Colonic mucosa (tissue), 4 donors: Measurements from ENCODE around the gene PAK4. TPM values are rescaled to one million over a fixed set of nuclear protein-coding genes. Genes with fewer than 3 reads are reported as not detected.
"Not testable (repeated sequence)": the region's sequence is repeated elsewhere in the genome, so short reads cannot be mapped to it uniquely, and the experiment has no call there.

ENCODE experiments used
- DNase-seq: peaks from one replicate; pipeline ENCODE4 v3.0.0-alpha.2; 2020
- H3K27ac ChIP-seq: fragments of 200-600 bp; one replicate; pipeline ENCODE4 v1.8.0; 2021
- H3K27me3 ChIP-seq: fragments of 200-600 bp; one replicate; pipeline ENCODE4 v1.8.0; 2021
- H3K36me3 ChIP-seq: fragments of 200-600 bp; one replicate; pipeline ENCODE4 v1.8.0; 2021
- H3K4me1 ChIP-seq: fragments of 200-600 bp; one replicate; pipeline ENCODE4 v1.8.0; 2021; ENCODE audit warnings: mild to moderate bottlenecking
- H3K4me3 ChIP-seq: fragments of 200-600 bp; one replicate; pipeline ENCODE4 v1.8.0; 2021
- H3K9ac ChIP-seq, 2 donors: one replicate each; pipeline ENCODE4 v1.7.0; 2013; ENCODE audit warnings: control low read depth in 2 of 2, low read depth in 2 of 2, low read length in 2 of 2
- H3K9me3 ChIP-seq: fragments of 200-600 bp; one replicate; pipeline ENCODE4 v1.8.0; 2021
- CTCF ChIP-seq: fragments of 200-600 bp; IDR thresholded peaks from one replicate; pipeline ENCODE4 v1.8.0; 2022; ENCODE audit warnings: antibody characterized with exemption, mild to moderate bottlenecking
- intact Hi-C: fragments of 100-400 bp; cut with DNase I; formaldehyde crosslinking; loops from one replicate; pipeline ENCODE4 v1.14.1; 2022
- total RNA-seq, 2 donors: library from RNA; stranded (reverse); fragmentation: NEBNext Ultra II Directional in 1 of 2; extraction: Animal tissue kit (Norgen Biotek cat#: 25700) in 1 of 2; gene quantifications; one replicate each; pipeline ENCODE4 v1.2.1, GENCODE V29; 2021
- donor health status: healthy.
- donor health status: DM: no; HTN: no; CAD: no.
- donor health status: DM: no; HTN: no; CAD: no.

PAK4 gene
- total RNA-seq, 2 donors from 2014 or later: 85.5 to 127 TPM

GRCh38 chr19:39112338-39112890, 13.2 kb upstream of the PAK4 start:
- no peaks in the 10 kb centered on the region for H3K4me1 ChIP-seq
- no peak for TF ChIP-seq CTCF
- no peak overlapping the region for H3K27ac ChIP-seq
- no peak overlapping the region for H3K9ac ChIP-seq
- H3K27me3 ChIP-seq: no peaks in the 10 kb centered on the region
- no peak overlapping the region for H3K4me3 ChIP-seq
- no peaks in the 10 kb centered on the region for H3K9me3 ChIP-seq
- no peaks in the 10 kb centered on the region for H3K36me3 ChIP-seq
- intact Hi-C loops: no loop called here
- no peak for DNase-seq

GRCh38 chr19:39113199-39113598, 12.4 kb upstream of the PAK4 start:
- H3K36me3 ChIP-seq: no peaks in the 10 kb centered on the region
- H3K4me1 ChIP-seq: no peaks in the 10 kb centered on the region
- H3K4me3 ChIP-seq: no peak overlapping the region
- H3K9me3 ChIP-seq: no peaks in the 10 kb centered on the region
- DNase-seq: no peak
- no peaks in the 10 kb centered on the region for H3K27me3 ChIP-seq
- no peak for TF ChIP-seq CTCF
- intact Hi-C loops: no loop called here
- no peak overlapping the region for H3K9ac ChIP-seq
- H3K27ac ChIP-seq: no peak overlapping the region

GRCh38 chr19:39115105-39115847, 10.3 kb upstream of the PAK4 start:
- Histone ChIP-seq H3K4me3 (no peak overlapping the region), H3K27me3 (no peaks in the 10 kb centered on the region), H3K9ac (no peak overlapping the region), H3K36me3 (no peaks in the 10 kb centered on the region), H3K9me3 (no peaks in the 10 kb centered on the region), H3K4me1 (no peaks in the 10 kb centered on the region), H3K27ac (no peak overlapping the region)
- no peak for DNase-seq
- intact Hi-C loops: no loop called here
- no peak for TF ChIP-seq CTCF

GRCh38 chr19:39117023-39117422, 8.6 kb upstream of the PAK4 start:
- H3K9me3 ChIP-seq, H3K9ac ChIP-seq, H3K27me3 ChIP-seq, H3K27ac ChIP-seq, H3K36me3 ChIP-seq, intact Hi-C loops, DNase-seq, H3K4me3 ChIP-seq, H3K4me1 ChIP-seq: not testable (repeated sequence)

GRCh38 chr19:39119830-39120229, 5.8 kb upstream of the PAK4 start:
- no peaks in the 10 kb centered on the region for H3K27me3 ChIP-seq
- H3K9me3 ChIP-seq: no peaks in the 10 kb centered on the region
- no peak overlapping the region for H3K27ac ChIP-seq
- H3K9ac ChIP-seq: no peak overlapping the region
- H3K4me1 ChIP-seq: no peaks in the 10 kb centered on the region
- H3K4me3 ChIP-seq: no peak overlapping the region
- DNase-seq: no peak
- H3K36me3 ChIP-seq: no peaks in the 10 kb centered on the region
- no peak for TF ChIP-seq CTCF
- intact Hi-C loops: loop anchor here (2.0 to 5.0 kb wide), 2 partner anchors 67 to 207 kb away; no protein-coding TSS in a partner anchor
